ENCODE measurements around the gene ITK. TPM values are rescaled to one million over a fixed set of nuclear protein-coding genes. Genes with fewer than 3 reads are reported as not detected.

Gene ITK
- total and polyA plus RNA-seq, 2 of the 8 experiments (the other 6 are each of a cell fraction or from before 2014, with no cell fraction given) = 0.05 TPM; not detected in 1

GRCh38 chr5:157201857-157202256 is 21.2 kb downstream of the ITK start:
- no peak overlapping the region for H3K4me3 ChIP-seq (ENCODE audit: extremely low read depth in 1 of 4, insufficient read depth in 2 of 4, low read depth in 3 of 4, low read length in 4 of 4)
- TF ChIP-seq BCL11A (IDR thresholded peaks at IDR 0.05; ENCODE audit: low read depth in 2 of 2, low read length in 2 of 2) (no peak), SP4 (IDR thresholded peaks at IDR 0.05; ENCODE audit: low read length) (no peak), KDM1A (IDR thresholded peaks at IDR 0.05; ENCODE audit: borderline replicate concordance, low read length) (no peak), CTCF (IDR thresholded peaks at IDR 0.05; ENCODE audit: control extremely low read depth in 1 of 3, insufficient read depth in 1 of 3, low read depth in 1 of 3, low read length in 3 of 3) (no peak), BRCA1 (IDR thresholded peaks at IDR 0.05; ENCODE audit: low read depth, low read length) (no peak), SIRT6 (IDR thresholded peaks at IDR 0.05; ENCODE audit: low read length) (no peak), CHD1 (IDR thresholded peaks at IDR 0.05; ENCODE audit: low read depth, low read length) (no peak), ATF3 (IDR thresholded peaks at IDR 0.05; ENCODE audit: insufficient read depth, low read depth, low read length) (no peak), RAD21 (IDR thresholded peaks at IDR 0.05 in 1 of 2, conservative IDR thresholded peaks at IDR 0.05 in 1 of 2; ENCODE audit: low read depth in 2 of 2, low read length in 2 of 2) (no peak), FOSL1 (IDR thresholded peaks at IDR 0.05; ENCODE audit: insufficient read depth, low read depth, low read length) (no peak), SIX5 (IDR thresholded peaks at IDR 0.05; ENCODE audit: low read depth, low read length) (no peak), RFX5 (IDR thresholded peaks at IDR 0.05; ENCODE audit: borderline replicate concordance, low read depth, low read length) (no peak)

More at GRCh38 chr5:157201857-157202256, 21.2 kb downstream of the ITK start:
- no peak for FAIRE-seq
- Histone ChIP-seq H3K4me1 (replicated peaks in 1 of 4; ENCODE audit: control insufficient read depth in 3 of 4, insufficient read depth in 4 of 4, low read length in 3 of 4) (no peaks in the 10 kb centered on the region), H3K4ac (replicated peaks; ENCODE audit: insufficient read length, low read depth, low read length) (no peak overlapping the region), H3K18ac (ENCODE audit: extremely low read depth, low read length) (no peak overlapping the region), H3K9ac (replicated peaks in 1 of 4; ENCODE audit: extremely low read depth in 1 of 4, low read depth in 3 of 4, low read length in 3 of 4) (no peak overlapping the region), H4K91ac (replicated peaks; ENCODE audit: insufficient read length, low read length) (no peak overlapping the region), H3K27ac (ENCODE audit: low read depth, low read length) (no peak overlapping the region), H4K8ac (ENCODE audit: extremely low read depth, insufficient read depth, low read length) (no peak overlapping the region), H3K9me3 (ENCODE audit: insufficient read depth in 2 of 2, low read depth in 1 of 2, low read length in 1 of 2) (no peaks in the 10 kb centered on the region), H2BK120ac (replicated peaks; ENCODE audit: low read depth, low read length) (no peak overlapping the region), H3K23me2 (ENCODE audit: low read depth, low read length) (no peaks in the 10 kb centered on the region), H2BK5ac (ENCODE audit: low read depth, low read length) (no peak overlapping the region), H2AFZ (ENCODE audit: low read length) (no peak overlapping the region), H4K5ac (ENCODE audit: insufficient read length, low read depth, low read length) (no peak overlapping the region), H3K27me3 (replicated peaks in 1 of 4; ENCODE audit: control insufficient read depth in 3 of 4, extremely low read depth in 1 of 4, insufficient read depth in 3 of 4, low read length in 3 of 4) (no peaks in the 10 kb centered on the region), H2BK15ac (ENCODE audit: low read length) (no peak overlapping the region), H3K4me2 (ENCODE audit: insufficient read depth in 1 of 2, low read depth in 2 of 2, low read length in 2 of 2) (no peak overlapping the region), H2AK5ac (ENCODE audit: low read depth, low read length) (no peak overlapping the region), H3K14ac (ENCODE audit: insufficient read length) (no peak overlapping the region), H3K79me2 (ENCODE audit: control insufficient read depth in 1 of 2, insufficient read depth in 2 of 2, low read length in 2 of 2) (no peaks in the 10 kb centered on the region), H2BK20ac (ENCODE audit: low read length) (no peak overlapping the region), H3K36me3 (ENCODE audit: control insufficient read depth in 2 of 4, insufficient read depth in 4 of 4, low read length in 3 of 4) (no peaks in the 10 kb centered on the region), H3K56ac (replicated peaks; ENCODE audit: insufficient read length, low read depth, low read length) (no peak overlapping the region), H3K23ac (ENCODE audit: insufficient read length) (no peak overlapping the region), H4K20me1 (replicated peaks in 1 of 2; ENCODE audit: control insufficient read depth in 1 of 2, insufficient read depth in 2 of 2, low read length in 2 of 2) (no peaks in the 10 kb centered on the region), H3K79me1 (ENCODE audit: low read depth, low read length) (no peaks in the 10 kb centered on the region), H2BK12ac (ENCODE audit: low read depth, low read length) (no peak overlapping the region)
- no peak for DNase-seq (ENCODE audit: low read depth in 1 of 2, low spot score in 2 of 2)
- POLR2A ChIA-PET (ENCODE audit: partially characterized antibody) = no interaction called here
- 88% methylated on average over 4 of the region's 4 CpGs; no CpG with 5 or more reads in 1 of the 2 experiments for WGBS, 2 experiments (ENCODE audit: extremely low coverage in 1 of 2, insufficient coverage in 1 of 2, insufficient read length in 1 of 2, insufficient replicate concordance in 2 of 2, low coverage in 1 of 2, low lambda C conversion rate in 2 of 2, missing lambda C conversion rate in 1 of 2)
- CTCF ChIA-PET (ENCODE audit: partially characterized antibody) = no interaction called here

Data from H1 (cell line).